Sigmoid colon (tissue), 4 donors: ENCODE results near the gene PSORS1C2.
"Not testable (repeated sequence)": the region's sequence is repeated elsewhere in the genome, so short reads cannot be mapped to it uniquely, and the experiment has no call there.

ENCODE experiments used
- EP300 ChIP-seq, 4 donors: sonication (generic); formaldehyde crosslinking; IDR thresholded peaks; one replicate each; pipeline ENCODE4 v1.6.1; 2017; ENCODE audit warnings: antibody characterized with exemption in 4 of 4
- POLR2A ChIP-seq, 2 donors: fragments of 450-650 bp; IDR thresholded peaks; one replicate each; pipeline ENCODE4 v1.6.1; 2016; ENCODE audit warnings: antibody characterized with exemption in 2 of 2, mild to moderate bottlenecking in 2 of 2, moderate library complexity in 2 of 2
- TF ChIP-seq, protein P1 (sequence below), 4 experiments: fragments of 450-650 bp in 3 of 4; fragments of 200-600 bp in 1 of 4; IDR thresholded peaks; one replicate each; pipeline ENCODE4 v1.5.1; 2016 to 2019; ENCODE audit warnings: antibody characterized with exemption in 4 of 4, mild to moderate bottlenecking in 3 of 4, moderate library complexity in 2 of 4

DNA sequence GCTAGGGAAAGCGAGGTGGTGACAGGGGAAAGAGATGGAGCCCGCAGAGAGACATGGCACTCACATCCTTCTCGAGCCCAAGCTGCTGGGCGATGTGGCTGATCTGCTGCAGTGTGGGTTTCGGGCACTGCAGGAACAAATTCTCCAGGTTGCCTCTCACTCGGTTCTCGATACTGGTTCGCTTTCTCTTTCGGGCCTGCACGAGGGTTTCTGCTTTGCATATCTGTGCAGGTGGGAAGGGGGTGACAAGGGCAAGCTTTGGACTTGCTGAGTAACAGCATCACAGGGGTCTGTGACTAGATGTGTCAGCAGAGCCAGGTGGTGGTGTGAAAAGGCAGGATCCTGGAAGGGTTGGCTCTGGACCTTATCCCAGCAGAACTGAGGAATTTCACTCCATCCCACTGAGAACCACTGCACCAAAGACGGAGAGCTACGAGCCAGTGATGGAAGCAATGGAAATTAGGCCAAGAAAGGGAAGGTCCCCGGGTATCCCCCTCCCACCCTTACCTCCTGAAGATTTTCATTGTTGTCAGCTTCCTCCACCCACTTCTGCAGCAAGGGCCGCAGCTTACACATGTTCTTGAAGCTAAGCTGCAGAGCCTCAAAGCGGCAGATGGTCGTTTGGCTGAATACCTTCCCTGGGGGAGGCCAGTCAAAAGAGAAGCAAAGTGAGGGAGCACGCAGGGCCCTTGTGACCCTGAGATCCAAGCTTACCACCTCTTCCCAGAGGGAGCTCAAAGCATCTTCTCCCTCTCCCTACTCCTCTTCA lies 26.4 kb upstream of the PSORS1C2 start:
- not testable (repeated sequence) for TF ChIP-seq EP300, POLR2A (IDR thresholded peaks at IDR 0.05)
- TF ChIP-seq, protein P1, sequence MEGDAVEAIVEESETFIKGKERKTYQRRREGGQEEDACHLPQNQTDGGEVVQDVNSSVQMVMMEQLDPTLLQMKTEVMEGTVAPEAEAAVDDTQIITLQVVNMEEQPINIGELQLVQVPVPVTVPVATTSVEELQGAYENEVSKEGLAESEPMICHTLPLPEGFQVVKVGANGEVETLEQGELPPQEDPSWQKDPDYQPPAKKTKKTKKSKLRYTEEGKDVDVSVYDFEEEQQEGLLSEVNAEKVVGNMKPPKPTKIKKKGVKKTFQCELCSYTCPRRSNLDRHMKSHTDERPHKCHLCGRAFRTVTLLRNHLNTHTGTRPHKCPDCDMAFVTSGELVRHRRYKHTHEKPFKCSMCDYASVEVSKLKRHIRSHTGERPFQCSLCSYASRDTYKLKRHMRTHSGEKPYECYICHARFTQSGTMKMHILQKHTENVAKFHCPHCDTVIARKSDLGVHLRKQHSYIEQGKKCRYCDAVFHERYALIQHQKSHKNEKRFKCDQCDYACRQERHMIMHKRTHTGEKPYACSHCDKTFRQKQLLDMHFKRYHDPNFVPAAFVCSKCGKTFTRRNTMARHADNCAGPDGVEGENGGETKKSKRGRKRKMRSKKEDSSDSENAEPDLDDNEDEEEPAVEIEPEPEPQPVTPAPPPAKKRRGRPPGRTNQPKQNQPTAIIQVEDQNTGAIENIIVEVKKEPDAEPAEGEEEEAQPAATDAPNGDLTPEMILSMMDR (IDR thresholded peaks at IDR 0.05) = not testable (repeated sequence)
